Activated T-helper 2 cell treated with anti-CD3 and anti-CD28 coated beads, Interferon-gamma antibody, Interleukin-2, Interleukin-4, amounts not matched to agents 10 μg/mL and 5 μg/mL and 100 μg/mL, durations not matched to agents 14 hours and 24 hours and 36 hours (primary cell): Measurements from ENCODE around the gene NPVF. TPM values are rescaled to one million over a fixed set of nuclear protein-coding genes. Genes with fewer than 3 reads are reported as not detected.

Experiments
- DNase-seq: peaks from one replicate; pipeline ENCODE4 v3.0.0; 2021; ENCODE audit warnings: low spot score
- H3K27ac Mint-ChIP-seq: one replicate; pipeline ENCODE4 v1.8.0; 2021; ENCODE audit warnings: mixed read lengths
- H3K27me3 Mint-ChIP-seq: one replicate; pipeline ENCODE4 v1.8.0; 2021; ENCODE audit warnings: low read depth, mixed read lengths
- H3K36me3 Mint-ChIP-seq: one replicate; pipeline ENCODE4 v1.8.0; 2021; ENCODE audit warnings: low read depth, mixed read lengths
- H3K4me1 Mint-ChIP-seq: one replicate; pipeline ENCODE4 v1.8.0; 2021; ENCODE audit warnings: low read depth, mixed read lengths
- H3K4me3 Mint-ChIP-seq: one replicate; pipeline ENCODE4 v1.8.0; 2021; ENCODE audit warnings: low read depth, mild to moderate bottlenecking, moderate library complexity, mixed read lengths
- H3K9me3 Mint-ChIP-seq: one replicate; pipeline ENCODE4 v1.8.0; 2021; ENCODE audit warnings: mixed read lengths
- intact Hi-C: fragments of 100-400 bp; cut with micrococcal nuclease; formaldehyde crosslinking; loops from one replicate; pipeline ENCODE4 v1.15.1; 2023
- total RNA-seq: library from RNA; stranded (reverse); gene quantifications from 2 replicates; pipeline ENCODE4 v1.2.3, GENCODE V29; 2022

NPVF gene
- total RNA-seq, result not detected in 2 replicates

GRCh38 chr7:25228386-25228785 is at the start of gene NPVF:
TSS of gene NPVF (minus strand) at chr7:25228486. CDS start at chr7:25228439, 47 bp downstream.
- no peak for DNase-seq
- no peak within 1 kb of the TSS for H3K4me3 Mint-ChIP-seq
- H3K27ac Mint-ChIP-seq, result no peak within 1 kb of the TSS
- H3K27me3 Mint-ChIP-seq, result peaks cover 27% of the 10 kb centered on the region
- no peaks in the 10 kb centered on the region for H3K36me3 Mint-ChIP-seq
- H3K4me1 Mint-ChIP-seq, result no peaks in the 10 kb centered on the region
- intact Hi-C loops, result no loop called here
- no peaks in the 10 kb centered on the region for H3K9me3 Mint-ChIP-seq

DNA sequence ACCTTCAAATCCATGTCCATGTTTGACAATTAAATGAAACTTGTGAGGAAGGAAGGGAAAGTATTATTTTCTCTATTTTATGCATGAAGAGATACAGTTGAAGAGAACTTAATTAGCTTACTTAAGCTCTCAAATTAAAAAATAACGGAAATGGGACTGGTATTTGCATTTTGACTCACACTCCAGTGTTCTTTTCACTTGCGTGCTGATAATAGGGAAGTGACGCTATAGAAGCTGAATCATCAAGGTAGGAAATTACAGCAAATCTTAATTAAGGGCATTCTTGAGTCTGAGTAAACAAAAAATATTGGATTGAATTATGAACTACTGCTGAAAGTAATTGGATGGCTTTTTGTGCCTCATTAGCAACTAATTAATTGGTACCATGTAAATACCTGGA is 44.0 kb upstream of the NPVF start:
- DNase-seq, result no peak
- H3K9me3 Mint-ChIP-seq, result no peaks in the 10 kb centered on the region
- no peak overlapping the region for H3K27ac Mint-ChIP-seq
- H3K4me1 Mint-ChIP-seq, result no peaks in the 10 kb centered on the region
- no peak overlapping the region for H3K4me3 Mint-ChIP-seq
- intact Hi-C loops, result no loop called here
- no peaks in the 10 kb centered on the region for H3K36me3 Mint-ChIP-seq
- H3K27me3 Mint-ChIP-seq, result peaks cover 6% of the 10 kb centered on the region

GRCh38 chr7:25263337-25263736 is 35.1 kb upstream of the NPVF start:
- H3K27ac Mint-ChIP-seq, result no peak overlapping the region
- H3K36me3 Mint-ChIP-seq, result no peaks in the 10 kb centered on the region
- DNase-seq, result no peak
- H3K4me1 Mint-ChIP-seq, result peaks cover 26% of the 10 kb centered on the region
- intact Hi-C loops, result no loop called here
- H3K4me3 Mint-ChIP-seq, result no peak overlapping the region
- H3K27me3 Mint-ChIP-seq, result peaks cover 15% of the 10 kb centered on the region
- no peaks in the 10 kb centered on the region for H3K9me3 Mint-ChIP-seq

GRCh38 chr7:25262586-25262985 is 34.3 kb upstream of the NPVF start:
- H3K4me3 Mint-ChIP-seq, result no peak overlapping the region
- intact Hi-C loops, result no loop called here
- no peaks in the 10 kb centered on the region for H3K36me3 Mint-ChIP-seq
- H3K9me3 Mint-ChIP-seq, result no peaks in the 10 kb centered on the region
- no peak overlapping the region for H3K27ac Mint-ChIP-seq
- peaks cover 26% of the 10 kb centered on the region for H3K4me1 Mint-ChIP-seq
- H3K27me3 Mint-ChIP-seq, result peaks cover 15% of the 10 kb centered on the region
- DNase-seq, result no peak

DNA sequence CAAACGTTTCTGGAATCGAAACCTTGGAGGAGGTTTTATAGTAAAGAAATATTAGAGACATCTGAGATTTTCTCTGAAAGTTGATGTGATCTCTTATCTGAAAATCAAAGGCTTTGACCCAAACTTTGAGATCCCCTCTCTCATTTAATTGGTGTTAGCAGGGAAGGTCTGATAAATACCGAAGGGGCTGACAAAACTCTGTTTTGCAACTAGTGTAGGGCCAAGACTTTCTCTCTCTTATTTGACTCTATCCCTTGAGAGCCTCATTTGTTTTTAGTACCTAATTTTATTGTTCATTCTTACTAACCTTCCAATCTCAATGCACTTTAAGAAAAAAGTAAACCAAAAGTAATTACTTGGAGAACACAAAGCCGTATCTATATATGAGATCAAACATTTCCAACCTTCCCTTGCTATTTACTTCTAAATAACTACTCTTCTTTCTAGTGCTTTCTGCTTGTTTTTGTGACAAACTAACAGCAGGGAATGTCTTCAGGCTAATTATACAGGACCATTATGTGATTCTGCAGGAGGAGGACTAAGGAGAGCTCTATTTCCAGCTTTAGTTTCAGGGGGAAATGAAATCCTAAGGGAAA is 33.4 kb upstream of the NPVF start:
- Mint-ChIP-seq H3K4me1 (peaks cover 26% of the 10 kb centered on the region), H3K36me3 (no peaks in the 10 kb centered on the region), H3K27me3 (peaks cover 15% of the 10 kb centered on the region), H3K9me3 (no peaks in the 10 kb centered on the region), H3K4me3 (peak overlapping the region; percentile 13), H3K27ac (no peak overlapping the region)
- intact Hi-C loops, result no loop called here
- DNase-seq, result no peak

DNA sequence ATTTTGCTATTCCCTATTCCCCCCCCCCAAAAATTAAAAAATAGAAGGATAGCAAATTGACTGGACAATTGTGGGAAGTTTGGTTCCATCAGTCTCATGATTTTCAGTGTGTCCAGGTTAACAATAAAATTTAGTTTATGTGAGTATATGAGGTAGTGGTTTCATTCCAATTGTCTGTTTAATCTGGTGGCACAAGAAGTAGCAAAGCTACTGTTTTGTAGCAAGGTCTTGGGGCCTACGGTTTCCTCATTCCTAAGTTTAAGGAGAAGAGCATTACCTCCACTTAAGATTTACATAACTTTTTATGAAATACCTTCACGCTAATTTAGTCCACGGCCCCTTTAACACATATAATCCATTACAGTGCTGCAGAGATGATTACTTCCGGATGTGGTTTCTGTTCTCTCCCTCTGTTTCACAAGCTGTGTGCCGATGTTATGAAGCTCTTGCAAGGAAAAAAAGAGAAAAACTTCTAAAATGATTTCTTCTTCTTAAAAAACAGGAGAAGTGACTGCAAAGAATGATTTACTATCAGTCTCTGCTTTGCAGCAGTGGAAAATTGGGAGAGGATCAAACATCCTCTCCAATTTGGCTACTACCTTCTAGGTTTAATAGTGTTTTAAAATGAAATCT is 32.7 kb upstream of the NPVF start:
- peaks cover 26% of the 10 kb centered on the region for H3K4me1 Mint-ChIP-seq
- intact Hi-C loops, result no loop called here
- no peaks in the 10 kb centered on the region for H3K9me3 Mint-ChIP-seq
- peaks cover 15% of the 10 kb centered on the region for H3K27me3 Mint-ChIP-seq
- DNase-seq, result no peak
- no peak overlapping the region for H3K27ac Mint-ChIP-seq
- no peaks in the 10 kb centered on the region for H3K36me3 Mint-ChIP-seq
- peak overlapping the region; percentile 42 for H3K4me3 Mint-ChIP-seq

GRCh38 chr7:25259487-25260243 is 31.4 kb upstream of the NPVF start:
- Mint-ChIP-seq H3K4me3 (no peak overlapping the region), H3K9me3 (no peaks in the 10 kb centered on the region), H3K4me1 (peaks cover 26% of the 10 kb centered on the region), H3K27ac (no peak overlapping the region), H3K27me3 (peaks cover 17% of the 10 kb centered on the region), H3K36me3 (no peaks in the 10 kb centered on the region)
- intact Hi-C loops, result loop anchor here (1.0 kb wide), 3 partner anchors 130 to 595 kb away; no protein-coding TSS in a partner anchor
- peak; percentile 45 for DNase-seq

GRCh38 chr7:25256333-25256819 is 28.1 kb upstream of the NPVF start:
- no peaks in the 10 kb centered on the region for H3K9me3 Mint-ChIP-seq
- no peak for DNase-seq
- H3K4me1 Mint-ChIP-seq, result peaks cover 20% of the 10 kb centered on the region
- no peak overlapping the region for H3K4me3 Mint-ChIP-seq
- peaks cover 9% of the 10 kb centered on the region for H3K27me3 Mint-ChIP-seq
- intact Hi-C loops, result no loop called here
- H3K27ac Mint-ChIP-seq, result no peak overlapping the region
- no peaks in the 10 kb centered on the region for H3K36me3 Mint-ChIP-seq

DNA sequence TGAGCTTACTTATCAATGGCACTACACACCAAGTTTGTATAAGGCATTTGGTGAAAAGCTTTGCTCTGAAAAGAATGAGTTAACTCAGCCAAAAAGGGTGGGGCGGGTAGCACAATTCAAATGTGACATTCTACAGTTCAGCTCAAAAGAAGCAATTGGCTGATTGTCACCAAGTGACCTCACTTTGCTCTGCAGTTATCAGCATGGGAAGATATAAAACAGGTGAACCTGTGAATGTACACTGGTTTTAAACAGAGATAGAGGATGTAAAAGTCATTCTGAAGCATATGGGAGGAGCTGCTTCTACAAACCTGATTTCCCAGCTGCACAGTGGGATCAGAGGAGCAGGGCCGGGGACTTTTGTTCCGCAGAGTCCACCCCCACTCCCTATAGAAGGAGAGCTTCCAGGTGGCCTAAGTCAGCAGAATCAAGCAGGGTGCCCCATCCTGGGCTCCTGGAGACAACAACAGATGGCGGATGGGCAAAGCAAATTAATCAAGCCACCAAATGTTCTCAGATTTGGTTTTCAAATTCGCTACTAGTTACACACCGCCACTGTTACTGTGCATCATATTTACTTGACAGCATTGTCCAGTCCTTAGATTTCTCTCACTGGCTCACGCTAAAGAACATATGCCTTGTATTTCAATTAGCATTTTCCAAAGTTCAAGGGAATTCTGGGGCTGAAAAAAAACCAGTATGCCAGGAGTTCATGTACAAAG is 27.5 kb upstream of the NPVF start:
- Mint-ChIP-seq H3K27ac (no peak overlapping the region), H3K27me3 (peaks cover 9% of the 10 kb centered on the region), H3K36me3 (no peaks in the 10 kb centered on the region), H3K9me3 (no peaks in the 10 kb centered on the region), H3K4me3 (no peak overlapping the region), H3K4me1 (peaks cover 14% of the 10 kb centered on the region)
- intact Hi-C loops, result no loop called here
- DNase-seq, result no peak

DNA sequence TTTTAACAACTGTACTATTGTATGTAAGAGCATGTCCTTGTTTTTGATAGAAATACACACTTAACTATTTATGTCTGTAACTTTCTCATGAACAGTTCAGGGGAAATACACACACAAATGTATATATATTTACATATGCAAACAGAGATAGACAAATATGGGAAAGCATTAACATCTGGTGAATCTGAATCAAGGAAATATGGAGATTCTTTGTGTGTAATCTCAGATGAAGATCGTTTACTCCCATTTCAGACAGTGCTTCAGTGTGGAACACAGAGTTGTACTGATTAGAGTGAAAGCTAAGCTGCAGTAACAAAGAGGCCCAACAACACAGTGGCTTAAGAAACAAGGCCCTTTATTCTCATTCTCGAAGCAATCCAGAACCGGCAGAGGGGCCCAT is 26.3 kb upstream of the NPVF start:
- Mint-ChIP-seq H3K27me3 (peaks cover 9% of the 10 kb centered on the region), H3K36me3 (no peaks in the 10 kb centered on the region), H3K4me3 (no peak overlapping the region), H3K4me1 (peaks cover 3% of the 10 kb centered on the region), H3K9me3 (no peaks in the 10 kb centered on the region), H3K27ac (no peak overlapping the region)
- intact Hi-C loops, result no loop called here
- DNase-seq, result no peak

DNA sequence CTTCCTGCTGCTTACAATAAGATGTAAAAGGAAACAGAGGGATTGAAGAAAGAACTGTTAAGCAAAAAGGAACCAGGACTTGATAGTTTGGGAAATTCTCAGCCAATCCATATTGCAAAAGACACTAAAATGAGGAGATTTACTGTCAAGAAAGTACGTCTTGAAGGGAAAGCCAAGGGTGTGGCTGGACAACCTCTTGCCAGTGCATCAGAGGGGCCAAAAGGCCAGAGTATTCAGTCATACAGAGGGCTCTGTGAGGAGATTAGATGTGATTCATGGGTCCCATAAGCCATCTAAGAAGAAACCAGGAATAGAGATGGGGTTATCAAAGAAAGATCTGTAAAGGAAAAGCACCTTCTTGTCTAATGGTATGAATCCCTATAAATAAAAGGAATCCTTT is 25.4 kb upstream of the NPVF start:
- H3K27me3 Mint-ChIP-seq, result peaks cover 8% of the 10 kb centered on the region
- H3K36me3 Mint-ChIP-seq, result no peaks in the 10 kb centered on the region
- no peak overlapping the region for H3K27ac Mint-ChIP-seq
- intact Hi-C loops, result no loop called here
- DNase-seq, result no peak
- H3K9me3 Mint-ChIP-seq, result no peaks in the 10 kb centered on the region
- H3K4me1 Mint-ChIP-seq, result no peaks in the 10 kb centered on the region
- H3K4me3 Mint-ChIP-seq, result no peak overlapping the region

DNA sequence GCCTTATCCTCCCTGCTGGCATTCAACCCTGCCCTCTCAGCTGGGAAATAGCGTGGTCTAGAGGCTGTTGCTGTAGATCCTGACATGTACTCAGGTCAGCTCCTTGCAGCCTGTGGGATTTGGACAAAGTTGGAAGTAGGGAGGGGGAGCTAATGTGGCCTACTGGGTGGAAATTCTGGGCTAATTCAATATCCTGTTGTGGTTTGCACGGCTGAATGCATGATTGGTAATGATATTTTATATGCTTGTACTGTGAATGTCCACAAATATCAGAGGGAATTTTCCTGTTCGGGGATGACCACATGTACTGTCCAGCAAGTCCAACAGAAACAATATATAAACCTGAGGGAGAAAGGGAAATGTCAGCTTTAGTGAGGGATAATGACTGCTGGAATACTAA is 22.1 kb upstream of the NPVF start:
- no peak overlapping the region for H3K27ac Mint-ChIP-seq
- H3K4me1 Mint-ChIP-seq, result no peaks in the 10 kb centered on the region
- intact Hi-C loops, result no loop called here
- H3K9me3 Mint-ChIP-seq, result no peaks in the 10 kb centered on the region
- H3K27me3 Mint-ChIP-seq, result peaks cover 10% of the 10 kb centered on the region
- DNase-seq, result no peak
- no peak overlapping the region for H3K4me3 Mint-ChIP-seq
- H3K36me3 Mint-ChIP-seq, result no peaks in the 10 kb centered on the region
